VCaP (cell line): ENCODE measurements around the gene LDLRAD3.

Experiments
- H3K27ac ChIP-seq: fragments of 450-650 bp; 2 replicates; pipeline ENCODE4 v1.5.1; 2017
- TF ChIP-seq, protein P1 (sequence below): fragments of 450-650 bp; conservative IDR thresholded peaks from 2 replicates; pipeline ENCODE4 v1.5.1; 2017; ENCODE audit warnings: mild to moderate bottlenecking, moderate library complexity

Gene LDLRAD3

DNA sequence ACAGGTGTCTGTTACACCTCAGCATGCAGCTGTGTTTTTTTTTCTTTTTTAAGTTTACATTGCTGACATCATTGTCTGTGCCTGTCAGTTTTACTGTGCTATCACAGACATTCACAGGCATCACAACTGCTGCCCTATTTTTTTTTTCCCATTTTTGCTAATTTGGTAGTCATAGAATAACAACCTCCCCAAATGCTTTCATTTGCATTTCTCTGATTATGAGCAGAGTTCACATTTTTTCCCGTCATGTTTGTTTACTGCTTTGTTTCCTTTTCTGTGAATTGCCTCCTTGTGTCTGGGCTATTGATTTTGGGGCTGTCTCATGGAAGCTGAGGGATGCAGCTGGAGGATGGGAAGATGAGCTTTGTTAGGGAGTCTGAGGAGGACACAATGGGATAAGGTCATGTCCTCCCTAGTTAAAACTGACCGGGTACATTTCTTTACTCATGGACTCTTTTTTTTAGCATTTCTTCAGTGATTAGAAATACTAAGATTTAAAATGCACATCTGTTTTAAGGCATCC lies 155.1 kb downstream of the LDLRAD3 start:
- TF ChIP-seq, protein P1, sequence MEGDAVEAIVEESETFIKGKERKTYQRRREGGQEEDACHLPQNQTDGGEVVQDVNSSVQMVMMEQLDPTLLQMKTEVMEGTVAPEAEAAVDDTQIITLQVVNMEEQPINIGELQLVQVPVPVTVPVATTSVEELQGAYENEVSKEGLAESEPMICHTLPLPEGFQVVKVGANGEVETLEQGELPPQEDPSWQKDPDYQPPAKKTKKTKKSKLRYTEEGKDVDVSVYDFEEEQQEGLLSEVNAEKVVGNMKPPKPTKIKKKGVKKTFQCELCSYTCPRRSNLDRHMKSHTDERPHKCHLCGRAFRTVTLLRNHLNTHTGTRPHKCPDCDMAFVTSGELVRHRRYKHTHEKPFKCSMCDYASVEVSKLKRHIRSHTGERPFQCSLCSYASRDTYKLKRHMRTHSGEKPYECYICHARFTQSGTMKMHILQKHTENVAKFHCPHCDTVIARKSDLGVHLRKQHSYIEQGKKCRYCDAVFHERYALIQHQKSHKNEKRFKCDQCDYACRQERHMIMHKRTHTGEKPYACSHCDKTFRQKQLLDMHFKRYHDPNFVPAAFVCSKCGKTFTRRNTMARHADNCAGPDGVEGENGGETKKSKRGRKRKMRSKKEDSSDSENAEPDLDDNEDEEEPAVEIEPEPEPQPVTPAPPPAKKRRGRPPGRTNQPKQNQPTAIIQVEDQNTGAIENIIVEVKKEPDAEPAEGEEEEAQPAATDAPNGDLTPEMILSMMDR = no peak
- no peak overlapping the region; the same call in 1 of the 2 replicates for H3K27ac ChIP-seq

DNA sequence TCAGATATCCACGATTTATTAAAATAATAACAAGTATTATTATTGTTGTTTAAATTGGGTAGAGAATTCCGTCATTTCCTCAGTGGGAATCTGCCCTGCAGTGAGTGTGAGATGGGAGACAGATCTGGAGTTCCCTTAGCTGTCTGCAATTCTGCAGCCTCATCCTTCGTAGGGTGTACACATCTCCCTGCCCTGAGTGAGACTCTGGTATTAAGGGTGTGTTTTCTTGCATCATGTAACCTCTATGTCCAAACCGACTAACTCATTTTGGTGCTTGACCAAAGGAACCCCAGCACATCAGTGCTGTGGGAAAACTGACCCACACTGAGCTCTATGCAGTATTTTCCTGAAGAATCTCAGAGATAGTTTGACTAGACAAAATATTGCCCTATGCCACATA lies 157.6 kb downstream of the LDLRAD3 start:
- H3K27ac ChIP-seq = no peak overlapping the region
- TF ChIP-seq, protein P1 = no peak

DNA sequence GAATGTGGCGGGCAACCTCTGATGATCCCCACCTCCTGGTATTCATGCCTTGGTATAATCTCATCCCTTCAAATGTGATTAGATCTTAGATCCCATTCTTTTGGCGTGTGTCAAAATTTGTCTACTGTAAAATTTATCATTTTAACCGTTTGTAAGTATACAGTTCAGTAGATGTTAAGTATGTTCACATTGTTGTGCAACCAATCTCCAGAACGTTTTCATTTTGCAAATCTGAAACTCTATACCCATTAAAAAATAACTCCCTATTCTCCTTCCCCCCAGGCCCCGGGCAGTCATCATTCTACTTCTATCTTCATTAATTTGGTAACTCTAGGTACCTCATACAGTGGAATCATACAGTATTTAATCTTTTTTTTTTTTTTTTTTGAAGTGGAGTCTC lies 159.0 kb downstream of the LDLRAD3 start:
- TF ChIP-seq, protein P1 = no peak
- H3K27ac ChIP-seq = no peak overlapping the region

DNA sequence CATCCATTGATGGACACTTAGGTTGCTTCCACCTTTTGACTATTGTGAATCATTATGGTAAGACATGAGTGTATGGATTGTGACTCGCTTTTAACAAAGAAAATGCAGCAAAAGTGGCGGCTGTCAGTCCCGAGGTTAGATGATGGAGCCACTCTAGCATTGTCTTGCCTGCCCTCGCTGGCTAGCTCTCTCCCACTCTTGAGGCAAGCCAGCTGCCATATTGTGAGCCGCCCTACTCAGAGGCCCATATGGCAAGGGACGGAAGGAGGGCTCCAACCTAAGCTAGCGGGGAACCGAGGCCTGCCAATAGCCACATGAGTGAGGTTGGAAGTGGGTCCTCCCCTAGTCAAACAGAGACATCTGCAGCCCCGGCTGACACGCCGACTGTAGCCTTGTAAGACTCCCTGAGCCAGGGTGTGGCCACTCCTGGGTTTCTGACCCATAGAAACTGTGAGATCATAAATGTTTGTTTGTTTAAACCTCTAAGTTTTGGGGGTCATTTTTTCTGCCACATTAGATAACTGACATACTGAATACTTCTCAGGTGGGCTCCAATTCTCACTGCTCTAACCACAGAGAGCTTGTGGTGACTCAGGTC lies 160.2 kb downstream of the LDLRAD3 start:
- TF ChIP-seq, protein P1 = no peak
- no peak overlapping the region for H3K27ac ChIP-seq

GRCh38 chr11:36104660-36104992 lies 160.8 kb downstream of the LDLRAD3 start:
- H3K27ac ChIP-seq = no peak overlapping the region
- TF ChIP-seq, protein P1 = no peak

DNA sequence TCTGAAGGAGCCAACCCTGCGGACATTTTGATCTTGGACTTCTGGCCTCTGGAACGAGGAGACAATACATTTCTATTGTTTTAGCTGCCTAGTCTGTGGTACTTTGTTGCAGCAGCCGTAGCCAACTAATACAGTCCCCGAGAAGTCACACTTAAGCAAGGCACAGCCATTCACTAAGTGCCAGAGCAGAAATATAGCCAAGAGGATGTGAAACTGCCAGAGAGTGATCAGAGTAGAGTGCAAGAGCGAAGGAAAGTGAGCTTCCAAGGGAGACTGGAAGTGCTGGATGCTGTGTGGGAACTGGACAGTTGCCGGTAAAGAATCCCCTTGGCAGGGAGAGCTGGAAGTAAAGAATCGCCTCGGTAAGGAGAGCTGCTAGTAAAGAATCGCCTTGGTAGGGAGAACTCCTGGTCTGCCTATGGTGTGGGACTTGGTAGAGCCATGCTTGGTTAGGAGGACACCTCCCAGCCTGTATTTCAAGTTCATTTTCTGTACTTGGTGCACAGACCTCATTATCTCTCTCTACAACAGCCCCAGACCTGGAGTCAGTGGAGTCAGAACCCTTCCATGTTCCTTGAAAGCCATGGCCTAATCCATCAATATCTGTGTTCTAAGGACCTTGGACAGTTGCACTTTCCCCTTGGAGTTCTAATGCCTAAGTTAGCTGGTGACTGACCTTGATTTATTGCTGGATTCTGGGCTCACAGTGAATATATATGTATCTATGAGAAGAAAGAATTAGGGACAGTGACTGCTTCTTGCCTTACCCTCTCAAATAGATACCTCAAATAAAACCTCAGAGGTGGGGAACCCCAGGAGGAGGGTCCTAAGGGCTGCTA lies 162.1 kb downstream of the LDLRAD3 start:
- TF ChIP-seq, protein P1 = no peak
- no peak overlapping the region for H3K27ac ChIP-seq

- TF ChIP-seq, protein P1 = no peak
- no peak overlapping the region for H3K27ac ChIP-seq
Measured at GRCh38 chr11:36107547-36107946, 163.7 kb downstream of the LDLRAD3 start.
